K562 (cell line): Measurements from ENCODE around the gene CPE. TPM values are rescaled to one million over a fixed set of nuclear protein-coding genes. Genes with fewer than 3 reads are reported as not detected.

Source experiments
- ARID1B ChIP-seq: fragments of 450-650 bp; IDR thresholded peaks from 2 replicates; pipeline ENCODE4 v1.6.1; 2016; ENCODE audit warnings: antibody characterized with exemption, mild to moderate bottlenecking, inconsistent platforms
- CAMTA2 ChIP-seq: fragments of 250-450 bp; sonication (Bioruptor Pico); conservative IDR thresholded peaks from 2 replicates; pipeline ENCODE4 v1.5.1; 2022
- CTBP1 ChIP-seq: fragments of 450-650 bp; IDR thresholded peaks from 2 replicates; pipeline ENCODE4 v1.6.1; 2016; ENCODE audit warnings: borderline replicate concordance
- CXXC5 ChIP-seq: fragments of 250-450 bp; sonication (Bioruptor Pico); IDR thresholded peaks from 2 replicates; pipeline ENCODE4 v1.8.0; 2022; ENCODE audit warnings: inconsistent platforms, mild to moderate bottlenecking, moderate library complexity
- ESRRB ChIP-seq: fragments of 250-450 bp; sonication (Bioruptor Pico); IDR thresholded peaks from 2 replicates; pipeline ENCODE4 v1.5.0; 2020; ENCODE audit warnings: mild to moderate bottlenecking, moderate library complexity, borderline replicate concordance
- FOSL1 ChIP-seq: fragments of 200-800 bp; sonication (Bioruptor generic); conservative IDR thresholded peaks from 2 replicates; pipeline ENCODE4 v1.6.1; 2016; ENCODE audit warnings: missing genetic modification characterization, missing compliant biosample characterization
- GABPA ChIP-seq: fragments of 200-800 bp; sonication (Bioruptor generic); conservative IDR thresholded peaks from 2 replicates; pipeline ENCODE4 v1.6.1; 2016; ENCODE audit warnings: low read depth, missing genetic modification characterization, missing compliant biosample characterization
- HMG20A ChIP-seq: fragments of 450-650 bp; formaldehyde crosslinking; conservative IDR thresholded peaks from 2 replicates; pipeline ENCODE4 v1.4.0; 2020; ENCODE audit warnings: mild to moderate bottlenecking, mixed read lengths
- HMGN3 ChIP-seq: IDR thresholded peaks from 2 replicates; pipeline ENCODE4 v1.6.1; 2011; ENCODE audit warnings: borderline replicate concordance, low read depth, mild to moderate bottlenecking, mixed read lengths, low read length; ENCODE audit not compliant: insufficient read length; ENCODE audit errors: extremely low read depth
- JUNB ChIP-seq: fragments of 450-650 bp; formaldehyde crosslinking; conservative IDR thresholded peaks from 2 replicates; pipeline ENCODE4 v1.4.0; 2020; ENCODE audit warnings: mild to moderate bottlenecking
- KAT2B ChIP-seq: IDR thresholded peaks from one replicate; pipeline ENCODE4 v1.6.1; 2012; ENCODE audit warnings: low read depth, mild to moderate bottlenecking, control low read depth, inconsistent platforms, low read length, moderate library complexity
- NFIX ChIP-seq: fragments of 250-450 bp; sonication (Bioruptor Pico); IDR thresholded peaks from 2 replicates; pipeline ENCODE4 v1.4.0; 2020; ENCODE audit warnings: low read depth, mild to moderate bottlenecking, moderate library complexity
- PHB2 ChIP-seq: fragments of 450-650 bp; IDR thresholded peaks from 2 replicates; pipeline ENCODE4 v1.6.1; 2017; ENCODE audit warnings: low read depth
- TAL1 ChIP-seq: fragments of 450-650 bp; IDR thresholded peaks from 2 replicates; pipeline ENCODE4 v1.6.1; 2016; ENCODE audit warnings: mild to moderate bottlenecking
- TEAD4 ChIP-seq, 2 experiments: sonication (generic) in 1 of 2; formaldehyde crosslinking in 1 of 2; IDR thresholded peaks; 2 replicates each; pipeline versions ENCODE4 v1.6.1 to v1.8.0; 2012 to 2022; ENCODE audit warnings: borderline replicate concordance in 1 of 2, inconsistent platforms in 1 of 2, low read length in 1 of 2, mild to moderate bottlenecking in 1 of 2, missing genetic modification reagents in 1 of 2
- ZNF217 ChIP-seq: sonication (generic); formaldehyde crosslinking; IDR thresholded peaks from 2 replicates; pipeline ENCODE4 v1.8.0; 2022; ENCODE audit warnings: mild to moderate bottlenecking, missing genetic modification reagents
- ZNF282 ChIP-seq: sonication (generic); formaldehyde crosslinking; IDR thresholded peaks from 2 replicates; pipeline ENCODE4 v1.8.1; 2023; ENCODE audit warnings: missing genetic modification reagents
- ZNF766 ChIP-seq: fragments of 200-800 bp; sonication (Bioruptor generic); conservative IDR thresholded peaks from 2 replicates; pipeline ENCODE4 v1.6.1; 2016; ENCODE audit warnings: missing genetic modification characterization, missing compliant biosample characterization
- ZNF780A ChIP-seq: fragments of 250-450 bp; sonication (Bioruptor Pico); IDR thresholded peaks from 2 replicates; pipeline ENCODE4 v1.5.0; 2021; ENCODE audit warnings: mild to moderate bottlenecking
- polyA plus RNA-seq, 8 experiments: library from polyadenylated mRNA; depleted of rRNA in 4 of 8; stranded (reverse) in 5 of 8; unstranded in 3 of 8; fragments of >200 nt; fragmentation: Nextera tagmentation in 2 of 8; fragmentation: Illumina TruSeq in 1 of 8; extraction: Ambion mirVana in 2 of 8; extraction: Trizol in 1 of 8; gene quantifications; 2 replicates each; pipeline versions ENCODE4 v1.2.1 to v1.2.3, GENCODE V29; 2011 to 2014; ENCODE audit warnings: inconsistent platforms in 1 of 8, missing spikeins in 1 of 8
- total RNA-seq, 7 experiments: library from RNA; depleted of rRNA in 6 of 7; stranded (reverse); fragments of >200 nt in 6 of 7; fragmentation: Illumina TruSeq in 2 of 7; extraction: Trizol in 2 of 7; gene quantifications; 2 replicates each; pipeline versions ENCODE4 v1.2.1 to v1.2.3, GENCODE V29; 2011 to 2021; ENCODE audit warnings: low replicate concordance in 1 of 7
- TF ChIP-seq, protein P1 (sequence below): fragments of 450-650 bp; IDR thresholded peaks from 2 replicates; pipeline ENCODE4 v1.6.1; 2017; ENCODE audit warnings: antibody characterized with exemption, mild to moderate bottlenecking
- TF ChIP-seq, protein P2 (sequence below): fragments of 200-400 bp; formaldehyde crosslinking; IDR thresholded peaks from 2 replicates; pipeline ENCODE4 v1.6.1; 2017; ENCODE audit warnings: mild to moderate bottlenecking, low read depth, low read length, moderate library complexity

Gene CPE
- total and polyA plus RNA-seq, 9 of the 15 experiments (the other 6 are each of a cell fraction or from before 2014, with no cell fraction given) = 0.04 to 0.16 (median 0.06) TPM; not detected in 4

- TF ChIP-seq KAT2B = no peak
- TF ChIP-seq HMGN3 = no peak
- no peak for TF ChIP-seq ZNF282 (CRISPR knock-in tag)
- peak; percentile 57; the same call in 1 of the 2 replicates for TF ChIP-seq CTBP1
- TF ChIP-seq, protein P1, sequence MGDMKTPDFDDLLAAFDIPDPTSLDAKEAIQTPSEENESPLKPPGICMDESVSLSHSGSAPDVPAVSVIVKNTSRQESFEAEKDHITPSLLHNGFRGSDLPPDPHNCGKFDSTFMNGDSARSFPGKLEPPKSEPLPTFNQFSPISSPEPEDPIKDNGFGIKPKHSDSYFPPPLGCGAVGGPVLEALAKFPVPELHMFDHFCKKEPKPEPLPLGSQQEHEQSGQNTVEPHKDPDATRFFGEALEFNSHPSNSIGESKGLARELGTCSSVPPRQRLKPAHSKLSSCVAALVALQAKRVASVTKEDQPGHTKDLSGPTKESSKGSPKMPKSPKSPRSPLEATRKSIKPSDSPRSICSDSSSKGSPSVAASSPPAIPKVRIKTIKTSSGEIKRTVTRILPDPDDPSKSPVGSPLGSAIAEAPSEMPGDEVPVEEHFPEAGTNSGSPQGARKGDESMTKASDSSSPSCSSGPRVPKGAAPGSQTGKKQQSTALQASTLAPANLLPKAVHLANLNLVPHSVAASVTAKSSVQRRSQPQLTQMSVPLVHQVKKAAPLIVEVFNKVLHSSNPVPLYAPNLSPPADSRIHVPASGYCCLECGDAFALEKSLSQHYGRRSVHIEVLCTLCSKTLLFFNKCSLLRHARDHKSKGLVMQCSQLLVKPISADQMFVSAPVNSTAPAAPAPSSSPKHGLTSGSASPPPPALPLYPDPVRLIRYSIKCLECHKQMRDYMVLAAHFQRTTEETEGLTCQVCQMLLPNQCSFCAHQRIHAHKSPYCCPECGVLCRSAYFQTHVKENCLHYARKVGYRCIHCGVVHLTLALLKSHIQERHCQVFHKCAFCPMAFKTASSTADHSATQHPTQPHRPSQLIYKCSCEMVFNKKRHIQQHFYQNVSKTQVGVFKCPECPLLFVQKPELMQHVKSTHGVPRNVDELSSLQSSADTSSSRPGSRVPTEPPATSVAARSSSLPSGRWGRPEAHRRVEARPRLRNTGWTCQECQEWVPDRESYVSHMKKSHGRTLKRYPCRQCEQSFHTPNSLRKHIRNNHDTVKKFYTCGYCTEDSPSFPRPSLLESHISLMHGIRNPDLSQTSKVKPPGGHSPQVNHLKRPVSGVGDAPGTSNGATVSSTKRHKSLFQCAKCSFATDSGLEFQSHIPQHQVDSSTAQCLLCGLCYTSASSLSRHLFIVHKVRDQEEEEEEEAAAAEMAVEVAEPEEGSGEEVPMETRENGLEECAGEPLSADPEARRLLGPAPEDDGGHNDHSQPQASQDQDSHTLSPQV = peak; percentile 94
- TF ChIP-seq CAMTA2 (CRISPR knock-in tag) = no peak
- TF ChIP-seq HMG20A (CRISPR knock-in tag) = no peak
- 0 out of 2 replicates have a peak, but pooled peaks have one; percentile 35 for TF ChIP-seq ZNF766 (CRISPR knock-in tag)
- no peak for TF ChIP-seq NFIX (CRISPR knock-in tag)
- peak; percentile 56; the same call in 1 of the 2 replicates for TF ChIP-seq JUNB (CRISPR knock-in tag)
- TF ChIP-seq FOSL1 (tag) = peak; percentile 98
- TF ChIP-seq ZNF217 (CRISPR knock-in tag) = no peak
- TF ChIP-seq TAL1 = peak; percentile 72
- no peak for TF ChIP-seq PHB2
- peak; percentile 76 for TF ChIP-seq TEAD4 (IDR thresholded peaks at IDR 0.05; ENCODE audit: low read length)
- TF ChIP-seq TEAD4 (CRISPR knock-in tag; IDR thresholded peaks at IDR 0.05; ENCODE audit: borderline replicate concordance) = no peak
- no peak for TF ChIP-seq ESRRB (CRISPR knock-in tag)
- peak; percentile 62 for TF ChIP-seq CXXC5 (CRISPR knock-in tag)
- peak; percentile 47; the same call in 1 of the 2 replicates for TF ChIP-seq GABPA
- TF ChIP-seq, protein P2, sequence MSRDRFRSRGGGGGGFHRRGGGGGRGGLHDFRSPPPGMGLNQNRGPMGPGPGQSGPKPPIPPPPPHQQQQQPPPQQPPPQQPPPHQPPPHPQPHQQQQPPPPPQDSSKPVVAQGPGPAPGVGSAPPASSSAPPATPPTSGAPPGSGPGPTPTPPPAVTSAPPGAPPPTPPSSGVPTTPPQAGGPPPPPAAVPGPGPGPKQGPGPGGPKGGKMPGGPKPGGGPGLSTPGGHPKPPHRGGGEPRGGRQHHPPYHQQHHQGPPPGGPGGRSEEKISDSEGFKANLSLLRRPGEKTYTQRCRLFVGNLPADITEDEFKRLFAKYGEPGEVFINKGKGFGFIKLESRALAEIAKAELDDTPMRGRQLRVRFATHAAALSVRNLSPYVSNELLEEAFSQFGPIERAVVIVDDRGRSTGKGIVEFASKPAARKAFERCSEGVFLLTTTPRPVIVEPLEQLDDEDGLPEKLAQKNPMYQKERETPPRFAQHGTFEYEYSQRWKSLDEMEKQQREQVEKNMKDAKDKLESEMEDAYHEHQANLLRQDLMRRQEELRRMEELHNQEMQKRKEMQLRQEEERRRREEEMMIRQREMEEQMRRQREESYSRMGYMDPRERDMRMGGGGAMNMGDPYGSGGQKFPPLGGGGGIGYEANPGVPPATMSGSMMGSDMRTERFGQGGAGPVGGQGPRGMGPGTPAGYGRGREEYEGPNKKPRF = no peak
- TF ChIP-seq ARID1B = peak; percentile 95
- no peak for TF ChIP-seq ZNF780A (CRISPR knock-in tag)
Observed at GRCh38 chr4:165476214-165477098, 97.6 kb downstream of the CPE start (continued).
